HL-60/S4 (cell line): ENCODE measurements around the gene MTIF3.

Source experiments
- in situ Hi-C: fragments of 300-500 bp; cut with MboI; formaldehyde crosslinking; loops from 2 replicates; pipeline ENCODE4 v1.14.3; 2022; ENCODE audit warnings: low sequenced_read_pairs

Gene MTIF3

GRCh38 chr13:27461940-27462584 lies 11.7 kb upstream of the MTIF3 start:
- in situ Hi-C loops, result no loop called here

- in situ Hi-C loops, result no loop called here
Observed at GRCh38 chr13:27455331-27455855, 5.0 kb upstream of the MTIF3 start.

- in situ Hi-C loops, result no loop called here
Observed at GRCh38 chr13:27450921-27451471, 632 bp upstream of the MTIF3 start.

GRCh38 chr13:27449081-27449603 lies 1.2 kb downstream of the MTIF3 start:
- in situ Hi-C loops, result no loop called here

- in situ Hi-C loops, result no loop called here
Observed at GRCh38 chr13:27448308-27448707, 2.1 kb downstream of the MTIF3 start.

- in situ Hi-C loops, result no loop called here
Observed at GRCh38 chr13:27446986-27447583, 3.3 kb downstream of the MTIF3 start.

- in situ Hi-C loops, result no loop called here
Observed at GRCh38 chr13:27442797-27443196, 7.6 kb downstream of the MTIF3 start.

- in situ Hi-C loops, result no loop called here
Observed at GRCh38 chr13:27442071-27442647, 8.2 kb downstream of the MTIF3 start.

GRCh38 chr13:27440408-27440807 lies 10.0 kb downstream of the MTIF3 start:
- in situ Hi-C loops, result no loop called here

GRCh38 chr13:27437126-27437525 lies 13.2 kb downstream of the MTIF3 start:
- in situ Hi-C loops, result no loop called here

GRCh38 chr13:27432611-27433210 lies 17.7 kb downstream of the MTIF3 start:
- in situ Hi-C loops, result no loop called here

- in situ Hi-C loops, result no loop called here
Observed at GRCh38 chr13:27432180-27432579, 18.2 kb downstream of the MTIF3 start.

GRCh38 chr13:27428160-27428559 lies 22.2 kb downstream of the MTIF3 start:
- in situ Hi-C loops, result no loop called here

- in situ Hi-C loops, result no loop called here
Observed at GRCh38 chr13:27427641-27428040, 22.7 kb downstream of the MTIF3 start.

GRCh38 chr13:27425918-27426630 lies 24.3 kb downstream of the MTIF3 start:
- in situ Hi-C loops, result no loop called here

GRCh38 chr13:27425158-27425917 lies 25.0 kb downstream of the MTIF3 start:
- in situ Hi-C loops, result no loop called here

GRCh38 chr13:27424246-27425157 lies 25.9 kb downstream of the MTIF3 start, which contains the start of gene GTF3A:
Gene GTF3A (plus strand): TSS chr13:27424619.
- in situ Hi-C loops, result no loop called here

GRCh38 chr13:27423333-27423732 lies 27.0 kb downstream of the MTIF3 start:
- in situ Hi-C loops, result no loop called here
